Ecto neural progenitor cell (in vitro differentiated cells): ENCODE data around the gene PXMP2.
"Not testable (repeated sequence)": the region's sequence is repeated elsewhere in the genome, so short reads cannot be mapped to it uniquely, and the experiment has no call there.

Experiments used
- DNase-seq: peaks from one replicate; pipeline ENCODE4 v3.0.0-alpha.2; 2018; ENCODE audit warnings: low spot score

The PXMP2 gene

GRCh38 chr12:132753670-132754069 is 66.3 kb downstream of the PXMP2 start:
- not testable (repeated sequence) for DNase-seq

- DNase-seq = no peak
Observed at GRCh38 chr12:132754160-132754932, 67.0 kb downstream of the PXMP2 start.
